AG10803 (cell line): Measurements from ENCODE around the gene NCEH1.

ENCODE experiments used
- DNase-seq: peaks from one replicate; pipeline ENCODE4 v3.0.0; 2010; ENCODE audit warnings: low read depth
- H3K4me3 ChIP-seq: 2 replicates; pipeline ENCODE4 v1.5.1; 2011; ENCODE audit warnings: mild to moderate bottlenecking, low read length, control low read depth
- CTCF ChIP-seq: conservative IDR thresholded peaks from 2 replicates; pipeline ENCODE4 v1.5.1; 2011; ENCODE audit warnings: mild to moderate bottlenecking, low read length, control low read depth, inconsistent platforms

NCEH1 gene

GRCh38 chr3:172659246-172660002 is 51.4 kb downstream of the NCEH1 start:
- no peak for TF ChIP-seq CTCF
- DNase-seq: no peak
- H3K4me3 ChIP-seq: no peak overlapping the region

DNA sequence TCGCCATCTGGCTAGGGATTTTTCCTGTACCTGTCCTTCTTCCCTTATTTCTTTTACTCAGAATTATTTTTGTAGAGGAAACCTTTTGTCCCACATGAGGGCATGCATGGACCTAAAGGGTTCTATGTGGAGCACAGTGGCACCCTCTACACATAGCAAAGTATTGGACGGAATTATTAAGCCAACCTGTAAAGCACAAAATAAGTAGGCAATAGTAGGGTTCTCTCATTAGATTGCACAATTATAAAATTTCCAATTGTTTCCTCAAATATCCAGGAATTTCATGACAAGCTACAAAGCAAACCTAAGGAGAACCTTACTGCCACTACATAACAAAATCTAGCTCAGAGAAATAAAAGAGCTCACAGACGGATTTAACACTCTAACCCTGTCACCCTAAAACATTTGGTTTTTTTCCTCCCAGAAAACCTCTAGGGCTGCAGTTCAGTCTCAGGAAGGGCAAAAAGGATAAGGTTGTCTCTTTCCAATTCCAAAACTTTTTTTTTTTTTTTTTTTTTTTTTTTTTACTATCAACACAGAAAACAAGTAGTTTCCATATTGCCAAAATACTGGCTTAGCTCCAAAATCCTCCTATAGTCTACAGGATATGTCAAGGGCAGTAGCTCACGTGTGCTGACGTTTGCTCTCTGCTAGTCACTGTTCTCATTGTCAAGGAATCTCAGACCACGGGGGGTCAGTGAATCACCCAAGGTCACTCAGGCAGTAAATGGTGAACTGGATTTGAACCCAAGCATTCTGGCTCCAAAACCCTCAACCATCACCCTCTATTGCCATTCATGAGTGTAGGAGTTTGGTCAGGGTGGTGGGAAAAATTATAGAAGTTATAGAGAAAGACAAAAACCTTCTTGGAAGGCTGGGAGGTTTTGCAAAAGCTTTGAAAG is 52.3 kb downstream of the NCEH1 start:
- peak; percentile 88 for DNase-seq
- no peak for TF ChIP-seq CTCF
- H3K4me3 ChIP-seq: no peak overlapping the region

DNA sequence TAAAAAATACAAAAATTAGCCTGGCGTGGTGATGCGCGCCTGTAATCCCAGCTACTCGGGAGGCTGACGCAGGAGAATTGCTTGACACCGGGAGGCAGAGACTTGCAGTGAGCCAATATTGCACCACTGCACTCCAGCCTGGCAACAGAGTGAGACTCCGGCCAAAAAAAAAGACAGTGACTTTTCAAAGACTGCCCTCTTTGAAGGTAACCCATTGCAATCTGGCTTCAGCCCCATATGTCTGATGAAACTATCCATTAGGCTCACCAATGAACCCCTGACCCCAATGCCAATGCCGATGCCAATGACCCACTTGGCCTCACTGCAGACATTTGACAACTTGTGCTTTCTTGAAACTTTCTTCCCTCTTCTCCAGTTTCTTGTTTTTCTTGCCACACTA is 54.3 kb downstream of the NCEH1 start:
- DNase-seq: no peak
- no peak for TF ChIP-seq CTCF
- no peak overlapping the region for H3K4me3 ChIP-seq

GRCh38 chr3:172655388-172655787 is 55.5 kb downstream of the NCEH1 start:
- no peak overlapping the region for H3K4me3 ChIP-seq
- TF ChIP-seq CTCF: no peak
- no peak for DNase-seq

DNA sequence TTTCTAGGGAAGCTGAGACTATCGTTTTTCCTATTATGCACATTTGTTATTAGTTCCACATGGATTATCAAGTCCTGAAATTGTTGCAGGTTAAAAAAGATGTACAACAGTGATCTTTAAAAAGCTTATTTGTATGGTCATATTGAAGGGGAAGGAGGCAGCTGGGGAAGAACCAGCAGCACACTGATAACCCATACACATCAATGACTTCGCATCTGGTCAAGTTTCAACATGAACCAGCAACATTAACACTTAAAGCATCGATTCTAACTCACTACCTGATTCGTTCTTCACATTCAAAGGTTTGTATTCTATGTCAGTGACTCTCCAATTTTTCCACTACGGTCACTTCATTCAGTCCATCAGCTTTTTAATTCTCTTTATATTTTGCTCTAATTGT is 56.4 kb downstream of the NCEH1 start:
- TF ChIP-seq CTCF: no peak
- DNase-seq: no peak
- no peak overlapping the region for H3K4me3 ChIP-seq

GRCh38 chr3:172653004-172653572 is 57.8 kb downstream of the NCEH1 start:
- TF ChIP-seq CTCF: no peak
- no peak for DNase-seq
- H3K4me3 ChIP-seq: no peak overlapping the region
